HepG2 (cell line): ENCODE measurements around the gene MFSD2A. TPM values are rescaled to one million over a fixed set of nuclear protein-coding genes. Genes with fewer than 3 reads are reported as not detected.

Source experiments
- FOXO1 ChIP-seq: sonication (generic); formaldehyde crosslinking; IDR thresholded peaks from 2 replicates; pipeline ENCODE4 v1.4.0; 2020; ENCODE audit warnings: missing genetic modification reagents
- HDAC1 ChIP-seq: sonication (generic); formaldehyde crosslinking; IDR thresholded peaks from 2 replicates; pipeline ENCODE4 v1.5.1; 2020; ENCODE audit warnings: mild to moderate bottlenecking, missing genetic modification reagents
- HNRNPK ChIP-seq: fragments of 200-400 bp; formaldehyde crosslinking; IDR thresholded peaks from 2 replicates; pipeline ENCODE4 v1.6.1; 2018; ENCODE audit warnings: low read length, low read depth, moderate library complexity, mild to moderate bottlenecking; ENCODE audit not compliant: poor library complexity, severe bottlenecking
- HNRNPL ChIP-seq: fragments of 200-400 bp; formaldehyde crosslinking; IDR thresholded peaks from 2 replicates; pipeline ENCODE4 v1.6.1; 2017; ENCODE audit warnings: mild to moderate bottlenecking, low read depth, low read length
- MAZ ChIP-seq, 2 experiments: sonication (generic) in 1 of 2; formaldehyde crosslinking in 1 of 2; IDR thresholded peaks; 2 replicates each; pipeline versions ENCODE4 v1.5.0 to v1.6.1; 2012 to 2020; ENCODE audit warnings: low read depth in 2 of 2, mild to moderate bottlenecking in 2 of 2, borderline replicate concordance in 1 of 2, improper control_type of control experiment in 1 of 2, low read length in 1 of 2, missing genetic modification reagents in 1 of 2, moderate library complexity in 1 of 2
- NR3C1 ChIP-seq: sonication (generic); formaldehyde crosslinking; IDR thresholded peaks from 2 replicates; pipeline ENCODE4 v1.4.0; 2020; ENCODE audit warnings: missing genetic modification reagents
- YEATS4 ChIP-seq: sonication (generic); formaldehyde crosslinking; IDR thresholded peaks from 2 replicates; pipeline ENCODE4 v1.4.0; 2020; ENCODE audit warnings: missing genetic modification reagents, borderline replicate concordance
- ZBTB7B ChIP-seq: sonication (generic); formaldehyde crosslinking; IDR thresholded peaks from 2 replicates; pipeline ENCODE4 v1.4.0; 2020; ENCODE audit warnings: missing genetic modification reagents
- ZFP36L1 ChIP-seq: sonication (generic); formaldehyde crosslinking; IDR thresholded peaks from 2 replicates; pipeline ENCODE4 v1.8.0; 2022; ENCODE audit warnings: mild to moderate bottlenecking, missing genetic modification reagents, moderate library complexity
- ZMYM4 ChIP-seq: sonication (generic); formaldehyde crosslinking; IDR thresholded peaks from 2 replicates; pipeline ENCODE4 v1.8.1; 2023; ENCODE audit warnings: mild to moderate bottlenecking, missing genetic modification reagents
- ZNF292 ChIP-seq: sonication (generic); formaldehyde crosslinking; IDR thresholded peaks from 2 replicates; pipeline ENCODE4 v1.8.1; 2022; ENCODE audit warnings: mild to moderate bottlenecking, low read depth, missing genetic modification reagents, borderline replicate concordance
- ZNF446 ChIP-seq: sonication (generic); formaldehyde crosslinking; IDR thresholded peaks from 2 replicates; pipeline ENCODE4 v1.5.0; 2020; ENCODE audit warnings: mild to moderate bottlenecking, missing genetic modification reagents
- ZNF547 ChIP-seq: sonication (generic); formaldehyde crosslinking; IDR thresholded peaks from 2 replicates; pipeline ENCODE4 v1.5.1; 2020; ENCODE audit warnings: mild to moderate bottlenecking, missing genetic modification reagents
- ZNF670 ChIP-seq: sonication (generic); formaldehyde crosslinking; IDR thresholded peaks from 2 replicates; pipeline ENCODE4 v1.8.0; 2022; ENCODE audit warnings: mild to moderate bottlenecking, missing genetic modification reagents, borderline replicate concordance
- ZNF879 ChIP-seq: sonication (generic); formaldehyde crosslinking; IDR thresholded peaks from 2 replicates; pipeline ENCODE4 v1.8.1; 2023; ENCODE audit warnings: missing genetic modification reagents
- ZSCAN9 ChIP-seq: IDR thresholded peaks from 2 replicates; pipeline ENCODE4 v1.6.1; 2016; ENCODE audit warnings: borderline replicate concordance
- polyA plus RNA-seq, 8 experiments: library from polyadenylated mRNA; depleted of rRNA in 3 of 8; stranded (reverse) in 7 of 8; unstranded in 1 of 8; fragments of >200 nt; fragmentation: Illumina TruSeq in 4 of 8; extraction: Trizol in 4 of 8; gene quantifications; 2 replicates each; pipeline versions ENCODE4 v1.2.1 to v1.2.3, GENCODE V29; 2011 to 2016; ENCODE audit warnings: low read depth in 4 of 8, missing spikeins in 1 of 8, mixed read lengths in 1 of 8; ENCODE audit not compliant: insufficient read depth in 1 of 8
- total RNA-seq, 5 experiments: library from RNA; depleted of rRNA; stranded (reverse); fragments of >200 nt; fragmentation: Illumina TruSeq; extraction: Trizol; gene quantifications; 2 replicates each; pipeline ENCODE4 v1.2.3, GENCODE V29; 2016; ENCODE audit warnings: low read depth in 1 of 5
- TF ChIP-seq, protein P1 (sequence below): sonication (generic); formaldehyde crosslinking; IDR thresholded peaks from 2 replicates; pipeline ENCODE4 v1.4.0; 2020; ENCODE audit warnings: missing genetic modification reagents
- TF ChIP-seq, protein P2 (sequence below): IDR thresholded peaks from 2 replicates; pipeline ENCODE4 v1.6.1; 2012; ENCODE audit warnings: inconsistent platforms
- TF ChIP-seq, protein P3 (sequence below): sonication (generic); formaldehyde crosslinking; IDR thresholded peaks from 2 replicates; pipeline ENCODE4 v1.5.1; 2020; ENCODE audit warnings: missing genetic modification reagents, mild to moderate bottlenecking, borderline replicate concordance
- TF ChIP-seq, protein P4 (sequence below): sonication (generic); formaldehyde crosslinking; IDR thresholded peaks from 2 replicates; pipeline ENCODE4 v1.8.1; 2023; ENCODE audit warnings: mild to moderate bottlenecking, inconsistent platforms, moderate library complexity, missing genetic modification reagents, borderline replicate concordance
- TF ChIP-seq, protein P5 (sequence below): sonication (generic); formaldehyde crosslinking; IDR thresholded peaks from 2 replicates; pipeline ENCODE4 v1.5.0; 2020; ENCODE audit warnings: missing genetic modification reagents

Gene MFSD2A
- total and polyA plus RNA-seq, 2 of the 13 experiments (the other 11 are each of a cell fraction or from before 2014, with no cell fraction given) = 0.08 TPM; not detected in 1

DNA sequence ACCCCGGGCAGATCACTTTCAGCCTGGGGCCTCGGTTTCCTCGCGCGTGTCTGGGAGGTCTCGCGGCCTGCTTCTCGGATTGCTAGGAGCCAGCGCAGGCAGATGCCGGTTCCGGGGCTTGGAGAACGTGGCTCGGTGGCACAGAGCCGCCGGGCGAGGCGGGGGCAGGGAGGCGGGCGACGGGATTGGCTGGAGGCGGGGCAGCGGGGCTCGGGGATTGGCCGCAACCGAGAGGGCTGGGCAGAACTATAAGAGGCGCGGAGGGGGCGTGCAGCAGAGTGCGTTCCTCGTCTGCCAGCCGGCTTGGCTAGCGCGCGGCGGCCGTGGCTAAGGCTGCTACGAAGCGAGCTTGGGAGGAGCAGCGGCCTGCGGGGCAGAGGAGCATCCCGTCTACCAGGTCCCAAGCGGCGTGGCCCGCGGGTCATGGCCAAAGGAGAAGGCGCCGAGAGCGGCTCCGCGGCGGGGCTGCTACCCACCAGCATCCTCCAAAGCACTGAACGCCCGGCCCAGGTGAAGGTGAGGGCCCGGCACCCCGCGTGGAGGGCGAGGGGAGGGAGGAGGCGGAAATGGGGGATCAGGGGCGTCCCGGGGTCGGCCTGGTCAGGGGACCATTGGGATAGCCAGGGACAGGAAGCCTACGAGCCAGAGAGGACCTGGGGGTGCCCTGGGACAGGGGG is at the start of gene MFSD2A (continued):
- TF ChIP-seq, protein P1, sequence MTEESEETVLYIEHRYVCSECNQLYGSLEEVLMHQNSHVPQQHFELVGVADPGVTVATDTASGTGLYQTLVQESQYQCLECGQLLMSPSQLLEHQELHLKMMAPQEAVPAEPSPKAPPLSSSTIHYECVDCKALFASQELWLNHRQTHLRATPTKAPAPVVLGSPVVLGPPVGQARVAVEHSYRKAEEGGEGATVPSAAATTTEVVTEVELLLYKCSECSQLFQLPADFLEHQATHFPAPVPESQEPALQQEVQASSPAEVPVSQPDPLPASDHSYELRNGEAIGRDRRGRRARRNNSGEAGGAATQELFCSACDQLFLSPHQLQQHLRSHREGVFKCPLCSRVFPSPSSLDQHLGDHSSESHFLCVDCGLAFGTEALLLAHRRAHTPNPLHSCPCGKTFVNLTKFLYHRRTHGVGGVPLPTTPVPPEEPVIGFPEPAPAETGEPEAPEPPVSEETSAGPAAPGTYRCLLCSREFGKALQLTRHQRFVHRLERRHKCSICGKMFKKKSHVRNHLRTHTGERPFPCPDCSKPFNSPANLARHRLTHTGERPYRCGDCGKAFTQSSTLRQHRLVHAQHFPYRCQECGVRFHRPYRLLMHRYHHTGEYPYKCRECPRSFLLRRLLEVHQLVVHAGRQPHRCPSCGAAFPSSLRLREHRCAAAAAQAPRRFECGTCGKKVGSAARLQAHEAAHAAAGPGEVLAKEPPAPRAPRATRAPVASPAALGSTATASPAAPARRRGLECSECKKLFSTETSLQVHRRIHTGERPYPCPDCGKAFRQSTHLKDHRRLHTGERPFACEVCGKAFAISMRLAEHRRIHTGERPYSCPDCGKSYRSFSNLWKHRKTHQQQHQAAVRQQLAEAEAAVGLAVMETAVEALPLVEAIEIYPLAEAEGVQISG (CRISPR knock-in tag) = no peak
- no peak for TF ChIP-seq YEATS4
- no peak for TF ChIP-seq ZNF670 (CRISPR knock-in tag)
- TF ChIP-seq, protein P2, sequence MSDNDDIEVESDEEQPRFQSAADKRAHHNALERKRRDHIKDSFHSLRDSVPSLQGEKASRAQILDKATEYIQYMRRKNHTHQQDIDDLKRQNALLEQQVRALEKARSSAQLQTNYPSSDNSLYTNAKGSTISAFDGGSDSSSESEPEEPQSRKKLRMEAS = peak; percentile 73
- TF ChIP-seq HNRNPK = peak; percentile 66
- TF ChIP-seq, protein P3, sequence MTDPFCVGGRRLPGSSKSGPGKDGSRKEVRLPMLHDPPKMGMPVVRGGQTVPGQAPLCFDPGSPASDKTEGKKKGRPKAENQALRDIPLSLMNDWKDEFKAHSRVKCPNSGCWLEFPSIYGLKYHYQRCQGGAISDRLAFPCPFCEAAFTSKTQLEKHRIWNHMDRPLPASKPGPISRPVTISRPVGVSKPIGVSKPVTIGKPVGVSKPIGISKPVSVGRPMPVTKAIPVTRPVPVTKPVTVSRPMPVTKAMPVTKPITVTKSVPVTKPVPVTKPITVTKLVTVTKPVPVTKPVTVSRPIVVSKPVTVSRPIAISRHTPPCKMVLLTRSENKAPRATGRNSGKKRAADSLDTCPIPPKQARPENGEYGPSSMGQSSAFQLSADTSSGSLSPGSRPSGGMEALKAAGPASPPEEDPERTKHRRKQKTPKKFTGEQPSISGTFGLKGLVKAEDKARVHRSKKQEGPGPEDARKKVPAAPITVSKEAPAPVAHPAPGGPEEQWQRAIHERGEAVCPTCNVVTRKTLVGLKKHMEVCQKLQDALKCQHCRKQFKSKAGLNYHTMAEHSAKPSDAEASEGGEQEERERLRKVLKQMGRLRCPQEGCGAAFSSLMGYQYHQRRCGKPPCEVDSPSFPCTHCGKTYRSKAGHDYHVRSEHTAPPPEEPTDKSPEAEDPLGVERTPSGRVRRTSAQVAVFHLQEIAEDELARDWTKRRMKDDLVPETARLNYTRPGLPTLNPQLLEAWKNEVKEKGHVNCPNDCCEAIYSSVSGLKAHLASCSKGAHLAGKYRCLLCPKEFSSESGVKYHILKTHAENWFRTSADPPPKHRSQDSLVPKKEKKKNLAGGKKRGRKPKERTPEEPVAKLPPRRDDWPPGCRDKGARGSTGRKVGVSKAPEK (CRISPR knock-in tag) = no peak
- no peak for TF ChIP-seq FOXO1 (CRISPR knock-in tag)
- TF ChIP-seq ZBTB7B = no peak
- peak; percentile 29; the same call in 1 of the 2 replicates for TF ChIP-seq HDAC1 (CRISPR knock-in tag)
- TF ChIP-seq ZNF292 (CRISPR knock-in tag) = 0 out of 2 replicates have a peak, but pooled peaks have one; percentile 27
- peak; percentile 70; the same call in 1 of the 2 replicates for TF ChIP-seq ZNF547
- no peak for TF ChIP-seq ZSCAN9 (CRISPR knock-in tag)
- TF ChIP-seq MAZ (IDR thresholded peaks at IDR 0.05; ENCODE audit: borderline replicate concordance, low read depth, low read length) = no peak
- TF ChIP-seq MAZ (CRISPR knock-in tag; IDR thresholded peaks at IDR 0.05; ENCODE audit: low read depth) = 0 out of 2 replicates have a peak, but pooled peaks have one; percentile 38
- TF ChIP-seq NR3C1 = no peak
- TF ChIP-seq ZNF879 = no peak
- no peak for TF ChIP-seq ZFP36L1 (CRISPR knock-in tag)
- TF ChIP-seq, protein P4, sequence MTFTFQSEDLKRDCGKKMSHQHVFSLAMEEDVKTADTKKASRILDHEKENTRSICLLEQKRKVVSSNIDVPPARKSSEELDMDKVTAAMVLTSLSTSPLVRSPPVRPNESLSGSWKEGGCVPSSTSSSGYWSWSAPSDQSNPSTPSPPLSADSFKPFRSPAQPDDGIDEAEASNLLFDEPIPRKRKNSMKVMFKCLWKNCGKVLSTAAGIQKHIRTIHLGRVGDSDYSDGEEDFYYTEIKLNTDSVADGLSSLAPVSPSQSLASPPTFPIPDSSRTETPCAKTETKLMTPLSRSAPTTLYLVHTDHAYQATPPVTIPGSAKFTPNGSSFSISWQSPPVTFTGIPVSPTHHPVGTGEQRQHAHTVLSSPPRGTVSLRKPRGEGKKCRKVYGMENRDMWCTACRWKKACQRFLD (CRISPR knock-in tag) = no peak
- no peak for TF ChIP-seq ZNF446 (CRISPR knock-in tag)
- TF ChIP-seq, protein P5, sequence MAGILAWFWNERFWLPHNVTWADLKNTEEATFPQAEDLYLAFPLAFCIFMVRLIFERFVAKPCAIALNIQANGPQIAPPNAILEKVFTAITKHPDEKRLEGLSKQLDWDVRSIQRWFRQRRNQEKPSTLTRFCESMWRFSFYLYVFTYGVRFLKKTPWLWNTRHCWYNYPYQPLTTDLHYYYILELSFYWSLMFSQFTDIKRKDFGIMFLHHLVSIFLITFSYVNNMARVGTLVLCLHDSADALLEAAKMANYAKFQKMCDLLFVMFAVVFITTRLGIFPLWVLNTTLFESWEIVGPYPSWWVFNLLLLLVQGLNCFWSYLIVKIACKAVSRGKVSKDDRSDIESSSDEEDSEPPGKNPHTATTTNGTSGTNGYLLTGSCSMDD = no peak
- no peak for TF ChIP-seq ZMYM4
- TF ChIP-seq HNRNPL = no peak
